Measurements from ENCODE around the gene PHAX.
"Not testable (repeated sequence)": the region's sequence is repeated elsewhere in the genome, so short reads cannot be mapped to it uniquely, and the experiment has no call there.

PHAX gene

DNA sequence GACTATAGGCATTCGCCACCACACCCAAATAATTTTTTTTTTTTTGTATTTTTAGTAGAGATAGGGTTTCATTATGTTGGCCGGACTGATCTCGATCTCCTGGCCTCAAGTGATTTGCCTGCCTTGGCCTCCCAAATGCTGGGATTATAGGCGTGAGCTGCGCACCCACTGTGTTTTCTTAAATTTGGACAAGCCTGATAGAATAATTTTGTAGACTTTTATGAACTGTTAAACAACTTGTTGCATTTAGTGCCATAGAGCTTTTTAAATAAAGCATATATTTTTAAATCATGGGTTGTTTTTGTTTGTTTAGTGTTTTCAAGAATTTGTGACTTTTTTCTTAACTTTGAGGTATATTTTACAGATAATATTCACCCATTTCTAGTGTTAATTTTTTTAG, 4.8 kb downstream of the PHAX start:
- DNase-seq: no peak

DNA sequence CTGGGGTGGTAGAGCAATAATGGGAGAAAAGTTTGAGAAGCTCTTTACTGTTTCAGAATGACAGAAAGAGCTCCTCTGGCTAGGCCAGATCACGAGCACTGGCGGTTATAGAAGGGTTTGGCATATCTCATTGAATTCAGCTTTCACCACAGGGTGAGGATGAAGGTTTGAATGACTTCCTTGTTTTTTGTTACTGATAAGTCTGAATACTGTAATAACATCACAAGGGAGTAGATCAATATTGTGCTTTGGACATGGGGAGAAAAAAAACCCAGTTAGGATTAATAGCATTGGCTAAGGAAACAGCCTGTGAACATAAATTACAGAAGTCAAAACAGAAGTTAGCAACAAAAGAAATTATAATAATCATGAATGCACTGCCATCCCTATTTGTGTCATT, 9.4 kb downstream of the PHAX start:
- peak; percentile 0 for DNase-seq

DNA sequence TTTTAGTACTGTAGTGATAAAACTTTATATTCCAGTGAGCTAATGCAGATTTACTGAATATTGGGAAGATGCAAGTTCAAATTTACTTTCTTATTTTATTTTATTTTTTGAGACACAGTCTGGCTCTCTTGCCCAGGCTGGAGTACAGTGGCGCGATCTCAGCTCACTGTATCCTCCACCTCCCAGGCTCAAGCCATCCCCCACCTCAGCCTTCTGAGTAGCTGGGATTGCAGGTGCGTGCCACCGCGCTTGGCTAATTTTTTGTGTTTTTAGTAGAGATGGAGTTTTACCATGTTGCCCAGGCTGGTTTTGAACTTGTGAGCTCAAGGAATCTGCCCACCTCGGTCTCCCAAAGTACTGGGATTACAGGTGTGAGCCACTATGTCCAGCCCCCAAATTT, 9.9 kb downstream of the PHAX start:
- no peak for DNase-seq

DNA sequence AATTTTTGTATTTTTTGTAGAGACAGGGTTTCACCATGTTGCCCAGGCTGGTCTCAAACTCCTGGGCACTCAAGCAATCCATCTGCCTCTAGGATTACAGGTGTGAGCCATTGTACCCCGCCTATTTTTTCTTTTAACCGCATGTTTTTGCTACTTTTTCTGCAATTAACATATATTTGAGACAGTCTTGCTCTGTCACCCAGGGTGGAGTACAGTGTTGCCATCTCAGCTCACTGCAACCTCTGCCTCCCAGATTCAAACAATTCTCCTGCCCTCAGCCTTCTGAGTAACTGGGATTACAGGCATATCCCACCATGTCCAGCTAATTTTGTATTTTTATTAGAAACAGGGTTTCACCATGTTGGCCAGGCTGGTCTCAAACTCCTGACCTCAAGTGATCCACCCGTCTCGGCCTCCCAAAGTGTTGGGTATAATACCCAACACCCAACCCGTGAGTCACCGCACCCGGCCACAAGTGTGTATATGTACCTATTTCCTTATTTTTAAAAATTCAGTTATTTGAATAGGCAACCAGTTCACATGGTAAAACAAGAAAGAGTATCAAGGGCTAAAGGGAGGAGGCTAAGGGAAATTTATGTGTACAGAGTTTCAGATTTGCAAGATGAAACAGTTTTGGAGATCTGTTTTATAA, 13.3 kb downstream of the PHAX start:
- DNase-seq: no peak

DNA sequence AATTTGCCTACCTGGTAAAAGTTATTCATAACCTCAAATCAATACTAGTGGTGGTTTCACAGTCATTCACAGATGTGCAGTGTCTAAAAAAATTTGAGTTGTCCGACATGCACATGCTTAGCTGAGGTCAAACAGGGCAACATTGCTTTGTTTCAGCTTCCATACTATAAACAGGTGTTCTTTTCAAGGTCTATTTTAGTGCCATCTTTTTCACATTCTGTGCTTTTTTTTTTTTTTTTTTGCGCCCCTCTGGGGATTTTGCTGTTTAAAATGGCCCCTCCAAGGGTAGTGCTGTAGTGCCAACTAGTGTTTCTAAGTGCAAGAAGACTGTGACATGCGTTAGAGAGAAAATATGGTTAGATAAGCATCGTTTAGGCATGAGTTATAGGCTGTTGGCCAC, 14.5 kb downstream of the PHAX start:
- DNase-seq: no peak

DNA sequence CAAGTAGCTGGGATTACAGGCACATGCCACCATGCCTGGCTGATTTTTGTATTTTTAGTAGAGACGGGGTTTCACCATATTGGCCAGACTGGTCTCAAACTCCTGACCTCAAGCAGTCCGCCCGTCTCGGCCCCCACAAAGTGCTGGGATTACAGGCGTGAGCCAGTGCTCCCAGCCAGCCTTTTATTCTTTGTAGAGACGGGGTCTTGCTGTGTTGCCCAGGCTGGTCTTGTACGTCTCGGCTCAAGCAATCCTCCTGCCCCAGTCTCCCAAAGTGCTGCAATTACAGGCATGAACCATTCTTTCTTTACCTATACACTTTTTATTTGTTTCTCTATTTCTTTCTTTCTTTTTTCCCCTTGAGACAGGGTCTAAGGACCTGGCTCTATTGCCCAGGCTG, 16.9 kb downstream of the PHAX start:
- not testable (repeated sequence) for DNase-seq

DNA sequence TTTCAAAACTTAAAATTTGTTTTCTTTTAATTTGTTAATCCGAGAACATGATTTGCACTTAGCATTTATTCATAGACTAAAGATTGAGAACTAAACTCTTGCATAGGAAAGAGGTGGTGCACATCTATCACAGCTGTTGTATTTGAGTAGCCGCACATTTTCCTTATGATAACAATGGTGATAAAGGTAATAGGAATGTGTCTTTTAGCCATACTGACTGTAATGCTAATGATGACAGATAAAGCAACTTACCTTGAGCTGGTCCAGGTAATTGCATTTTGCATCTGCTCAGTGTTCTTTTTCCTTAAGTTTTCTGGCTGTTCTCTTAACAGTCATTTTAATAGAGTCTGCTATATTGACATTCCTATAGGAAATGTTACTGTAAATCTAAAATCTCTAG, 19.0 kb downstream of the PHAX start:
- no peak for DNase-seq

DNA sequence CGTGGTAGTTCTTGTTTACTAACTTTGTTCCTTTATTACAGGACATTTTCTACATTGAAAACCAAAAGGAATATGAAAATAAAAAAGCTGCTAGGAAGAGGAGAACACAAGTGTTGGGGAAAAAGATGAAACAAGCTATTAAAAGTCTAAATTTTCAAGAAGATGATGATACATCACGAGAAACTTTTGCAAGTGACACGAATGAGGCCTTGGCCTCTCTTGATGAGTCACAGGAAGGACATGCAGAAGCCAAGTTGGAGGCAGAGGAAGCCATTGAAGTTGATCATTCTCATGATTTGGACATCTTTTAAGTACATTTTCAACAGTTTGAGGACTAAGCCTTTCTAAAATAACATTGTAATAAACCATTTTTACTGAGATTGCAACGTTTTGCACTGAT, 23.8 kb downstream of the PHAX start:
- no peak for DNase-seq

DNA sequence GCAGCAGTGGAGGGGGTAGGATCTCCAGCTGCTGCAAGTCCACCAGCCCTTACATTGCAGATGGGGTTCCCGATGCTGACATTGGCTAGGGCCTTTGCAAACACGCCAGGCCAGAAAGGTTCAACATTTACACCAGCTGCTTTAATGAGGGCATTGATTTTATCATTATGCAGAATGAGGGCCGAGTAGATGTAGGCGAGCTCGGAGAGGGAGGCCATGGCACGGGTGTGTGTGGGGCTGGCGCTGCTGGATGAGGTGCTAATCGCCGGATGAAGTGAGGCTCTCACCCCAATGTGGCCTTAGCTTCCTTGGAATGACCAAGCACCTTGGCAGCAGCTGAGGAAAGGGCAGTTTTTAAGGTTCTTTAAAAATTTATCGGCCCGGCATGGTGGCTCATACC, 27.4 kb downstream of the PHAX start:
- no peak for DNase-seq

DNA sequence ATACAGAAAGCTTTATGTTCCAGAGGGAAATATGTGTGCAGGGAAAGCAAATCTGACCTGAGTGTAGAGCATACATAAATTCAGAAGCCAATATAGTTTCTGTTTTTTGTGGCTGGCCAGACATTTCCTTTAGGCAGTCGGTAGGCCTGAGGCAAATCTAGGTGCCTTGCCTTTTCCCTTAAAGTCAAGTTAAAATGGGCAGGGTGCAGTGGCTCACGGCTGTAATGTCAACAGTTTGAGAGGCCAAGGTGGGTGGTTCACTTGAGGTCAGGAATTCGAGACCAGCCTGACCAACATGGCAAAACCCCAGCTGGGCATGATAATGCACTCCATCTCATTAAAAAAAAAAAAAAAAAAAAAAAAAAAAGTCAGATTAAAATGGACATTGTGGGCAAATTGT, 31.2 kb downstream of the PHAX start:
- no peak for DNase-seq

DNA sequence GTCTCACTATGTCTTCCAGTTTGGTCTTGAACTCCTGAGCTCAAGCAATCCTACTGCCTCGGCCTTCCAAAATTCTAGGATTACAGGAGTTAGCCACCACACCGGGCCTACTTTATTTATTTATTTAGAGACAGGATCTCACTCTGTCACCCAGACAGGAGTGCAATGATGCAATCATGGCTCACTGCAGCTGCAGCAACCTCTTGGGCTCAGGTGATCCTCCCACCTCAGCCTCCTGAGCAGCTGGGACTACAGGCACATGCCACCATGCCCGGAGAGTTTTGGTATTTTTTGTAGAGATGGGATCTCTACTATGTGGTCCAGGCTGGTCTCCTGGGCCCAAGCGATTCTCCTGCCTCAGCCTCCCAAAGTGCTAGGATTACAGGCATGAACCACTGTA, 32.8 kb downstream of the PHAX start:
- no peak for DNase-seq

DNA sequence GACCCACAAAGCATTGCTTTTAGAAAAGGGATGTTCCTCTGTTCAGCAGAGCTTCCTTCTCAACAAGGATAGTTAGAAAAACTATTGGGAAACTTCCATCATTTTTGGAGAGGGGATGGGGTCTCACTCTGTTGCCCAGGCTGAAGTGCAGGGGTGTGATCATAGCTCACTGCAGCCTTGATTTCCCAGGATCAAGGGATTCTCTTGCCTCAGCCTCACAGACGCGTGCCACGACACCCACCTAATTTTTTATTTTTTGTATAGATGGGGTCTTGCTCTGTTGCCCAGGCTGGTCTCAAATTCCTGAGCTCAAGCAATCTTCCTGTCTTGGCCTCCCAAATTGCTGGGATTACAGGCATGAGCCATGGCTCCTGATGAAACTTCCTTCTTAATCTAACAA, 34.8 kb downstream of the PHAX start:
- no peak for DNase-seq

DNA sequence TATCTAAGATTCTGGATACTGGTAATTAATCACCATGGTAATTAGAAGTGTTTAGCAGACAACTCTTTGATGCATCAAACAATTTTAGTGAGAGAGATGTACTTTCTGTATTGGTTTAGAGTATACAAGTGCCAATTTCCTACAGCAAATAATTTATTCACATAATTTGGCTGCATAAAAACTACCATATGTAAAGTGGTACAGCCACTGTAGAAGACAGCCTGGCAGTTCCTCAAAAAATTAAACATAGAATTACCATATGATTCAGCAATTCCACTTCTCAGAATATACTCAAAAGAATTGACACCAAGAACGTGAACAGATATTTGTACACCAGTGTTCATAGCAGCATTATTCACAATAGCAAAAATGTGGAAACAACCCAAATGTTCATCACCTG, 36.2 kb downstream of the PHAX start:
- DNase-seq: no peak

DNA sequence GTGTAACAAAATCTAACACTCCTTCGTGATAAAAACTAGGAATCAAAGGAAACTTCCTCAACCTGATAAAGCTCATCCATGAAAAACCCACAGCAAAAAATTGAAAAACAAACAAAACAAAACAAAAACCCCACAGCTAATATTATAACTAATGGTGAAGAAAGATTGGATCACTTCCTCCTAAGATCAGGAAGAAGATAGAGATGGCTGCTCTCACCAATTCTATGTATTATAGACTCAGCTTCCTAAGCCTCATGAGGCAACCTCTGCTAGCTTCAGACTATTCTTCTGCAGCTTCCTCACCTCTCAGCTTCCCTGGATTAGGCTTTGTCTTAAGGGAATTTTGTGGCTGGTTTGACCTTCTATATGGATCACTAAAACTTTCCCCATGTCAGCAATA, 40.1 kb downstream of the PHAX start:
- no peak for DNase-seq

DNA sequence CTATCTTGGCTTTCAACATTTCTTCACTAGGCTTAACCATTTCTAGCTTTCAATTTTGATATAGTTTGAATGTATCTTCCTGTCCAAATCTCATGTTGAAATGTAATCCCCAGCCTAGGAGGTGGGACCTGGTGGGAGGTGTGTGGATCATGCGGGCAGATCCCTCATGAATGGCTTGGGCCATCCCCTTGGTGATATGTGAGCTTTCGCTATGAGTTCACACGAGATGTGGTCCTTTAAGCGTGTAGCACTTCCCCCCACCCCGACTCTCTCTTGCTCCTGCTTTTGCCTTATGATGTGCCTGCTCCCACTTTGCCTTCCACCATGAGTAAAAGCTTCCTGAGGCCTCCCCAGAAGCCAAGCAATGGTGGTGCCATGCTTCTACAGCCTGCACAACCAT, 40.6 kb downstream of the PHAX start:
- DNase-seq: no peak

DNA sequence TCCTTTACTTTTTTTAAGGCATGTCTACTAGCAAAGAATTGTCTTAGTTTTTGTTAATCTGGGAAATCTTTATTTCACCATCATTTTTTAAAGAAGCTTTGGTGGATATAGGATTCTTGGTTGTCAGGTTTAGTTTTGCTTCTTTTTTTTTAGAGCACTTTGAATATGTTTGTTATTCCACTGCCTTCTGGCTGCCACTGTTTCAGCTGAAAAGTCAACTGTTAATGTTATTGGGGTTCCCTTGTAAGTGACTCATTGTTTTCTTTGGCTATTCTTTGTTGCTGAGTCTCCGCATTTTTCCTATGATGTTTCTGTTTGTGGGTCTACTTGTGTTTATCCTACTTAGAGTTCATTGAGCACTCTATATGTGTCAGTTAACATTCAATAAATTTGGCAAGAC, 44.4 kb downstream of the PHAX start:
- no peak for DNase-seq

DNA sequence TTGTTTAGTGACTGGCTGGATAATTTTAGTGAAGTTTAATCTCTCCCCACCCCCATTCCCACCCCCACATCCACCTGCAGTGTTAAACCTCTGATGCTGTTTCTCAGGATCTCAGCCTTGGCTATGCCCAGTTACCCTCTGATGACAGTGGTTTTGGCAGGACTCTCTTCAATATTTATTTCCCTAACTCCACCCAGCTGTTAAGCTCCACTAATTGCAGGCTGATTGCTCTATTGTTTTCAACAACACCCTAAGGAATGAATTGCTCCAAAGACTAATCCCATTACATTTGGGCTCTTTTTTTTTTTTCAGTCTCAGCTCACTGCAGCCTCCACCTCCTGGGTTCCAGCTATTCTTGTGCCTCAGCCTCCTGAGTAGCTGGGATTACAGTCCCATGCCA, 46.3 kb downstream of the PHAX start:
- DNase-seq: no peak

DNA sequence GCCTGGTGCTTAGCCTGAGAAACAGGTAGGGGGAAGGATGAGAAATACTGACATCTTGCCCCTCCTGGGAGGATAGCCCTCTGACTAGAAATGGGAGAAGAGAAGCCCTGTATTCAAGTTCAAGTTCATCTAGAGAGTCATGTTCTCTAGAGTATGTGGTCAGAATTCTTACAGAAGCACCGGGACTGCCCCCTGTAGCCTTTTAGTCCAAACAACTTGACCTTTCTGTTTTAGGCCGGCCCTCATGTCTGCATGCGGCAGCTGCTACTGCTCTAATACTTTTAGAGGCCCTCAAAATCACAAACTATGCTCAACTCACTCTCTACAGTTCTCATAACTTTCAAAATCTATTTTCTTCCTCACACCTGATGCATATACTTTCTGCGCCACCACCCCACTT, 47.7 kb downstream of the PHAX start:
- DNase-seq: no peak

DNA sequence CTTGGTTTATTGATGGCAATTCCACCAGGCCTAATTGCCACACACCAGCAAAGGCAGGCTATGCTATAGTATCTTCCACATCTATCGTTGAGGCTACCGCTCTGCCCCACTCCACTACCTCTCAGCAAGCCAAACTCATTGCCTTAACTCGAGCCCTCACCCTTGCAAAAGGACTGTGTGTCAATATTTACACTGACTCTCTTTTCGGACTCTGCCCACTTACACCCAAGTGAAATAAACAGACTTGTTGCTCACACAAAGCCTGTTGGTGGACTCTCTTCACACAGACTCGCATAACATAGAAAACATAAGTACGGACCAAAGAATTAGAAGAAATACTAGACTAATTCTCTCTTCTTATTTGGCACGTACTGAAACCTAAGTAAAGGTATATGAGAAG, 48.3 kb downstream of the PHAX start:
- not testable (repeated sequence) for DNase-seq

DNA sequence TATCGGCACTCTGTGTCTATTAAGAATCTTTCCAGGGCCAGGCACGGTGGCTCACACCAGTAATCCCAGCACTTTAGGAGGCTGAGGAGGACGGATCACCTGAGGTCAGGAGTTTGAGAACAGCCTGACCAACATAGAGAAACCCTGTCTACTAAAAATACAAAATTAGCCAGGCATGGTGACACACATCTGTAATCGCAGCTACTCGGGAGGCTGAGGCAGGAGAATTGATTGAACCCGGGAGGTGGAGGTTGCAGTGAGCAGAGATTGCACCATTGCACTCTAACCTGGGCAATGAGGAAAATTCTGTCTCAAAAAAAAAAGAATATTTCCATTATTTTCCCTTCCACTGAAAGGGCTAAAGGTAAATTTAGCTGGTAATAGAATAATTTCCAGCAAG, 49.0 kb downstream of the PHAX start:
- DNase-seq: not testable (repeated sequence)

DNA sequence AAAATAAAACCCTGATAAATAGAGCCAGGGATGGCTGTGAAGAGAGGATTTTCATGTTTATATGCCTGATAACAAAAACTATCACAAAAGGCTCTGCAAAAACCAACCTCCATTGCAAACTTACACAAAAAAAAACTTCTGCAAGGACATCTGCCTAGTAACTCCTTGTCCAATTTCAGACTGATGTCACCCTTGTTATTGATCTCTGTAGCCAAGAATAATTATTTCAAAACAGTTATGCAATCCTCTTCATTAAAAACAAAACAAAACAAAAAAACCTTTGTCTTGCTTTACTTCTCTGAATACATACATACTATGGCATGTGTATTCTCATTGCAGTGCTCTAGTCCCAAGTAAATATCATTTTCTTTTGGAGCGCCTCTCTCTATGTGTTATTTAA, 49.7 kb downstream of the PHAX start:
- DNase-seq: no peak

DNA sequence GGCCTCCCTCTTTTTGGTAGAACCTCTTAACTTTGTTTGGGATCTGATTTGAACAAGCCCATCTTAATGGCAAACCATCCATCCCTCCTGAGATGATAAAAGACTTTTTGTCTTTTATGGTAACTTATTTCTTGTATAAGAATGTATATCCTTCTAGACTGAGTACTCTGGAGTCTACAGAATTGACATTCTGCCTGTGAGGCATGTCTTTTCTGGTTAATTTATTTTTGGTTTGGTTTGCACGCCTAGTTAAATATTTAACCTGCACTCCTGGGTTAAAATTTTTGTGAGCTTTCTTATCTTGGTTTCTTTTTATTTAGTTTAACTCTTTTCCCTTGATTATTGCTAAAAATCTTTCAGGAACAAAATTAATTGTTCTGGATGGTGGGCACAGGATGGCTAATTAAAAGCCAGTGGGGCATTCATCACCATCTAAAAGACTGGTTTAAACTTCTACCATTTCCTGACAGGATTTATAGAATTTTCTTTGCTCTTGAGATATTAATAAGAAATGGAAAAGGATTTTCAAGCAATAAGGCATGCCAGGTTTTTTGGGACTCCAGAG, 50.3 kb downstream of the PHAX start:
- no peak for DNase-seq

DNA sequence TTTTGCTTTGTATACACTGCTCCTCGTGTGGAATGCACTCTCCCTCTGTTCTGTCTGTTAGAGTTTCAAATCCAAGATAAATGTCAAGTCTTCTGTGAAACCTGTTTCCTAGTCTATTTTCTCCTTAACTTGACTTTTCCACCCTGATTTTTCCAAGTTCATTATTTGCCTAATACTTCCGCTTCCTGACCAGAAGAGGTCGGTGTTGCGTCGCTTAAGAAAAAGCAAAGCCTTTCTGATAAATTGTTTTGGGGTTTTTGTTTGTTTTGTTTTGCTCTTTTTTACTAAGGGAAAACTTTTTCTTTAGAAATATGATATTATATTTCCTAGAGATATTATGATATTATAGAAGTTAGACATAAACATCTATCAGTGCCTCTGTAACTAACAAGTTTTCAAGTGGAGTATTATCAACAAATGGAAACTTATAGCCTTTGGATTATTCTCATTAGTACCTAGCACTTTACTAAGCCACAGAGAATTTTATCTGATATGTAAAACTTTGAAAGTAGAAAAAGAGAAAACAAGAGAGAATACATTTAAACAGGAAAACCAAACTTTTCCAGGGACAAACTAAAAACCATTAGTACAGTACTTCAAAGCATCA, 55.8 kb downstream of the PHAX start:
- peak; percentile 22 for DNase-seq

DNA sequence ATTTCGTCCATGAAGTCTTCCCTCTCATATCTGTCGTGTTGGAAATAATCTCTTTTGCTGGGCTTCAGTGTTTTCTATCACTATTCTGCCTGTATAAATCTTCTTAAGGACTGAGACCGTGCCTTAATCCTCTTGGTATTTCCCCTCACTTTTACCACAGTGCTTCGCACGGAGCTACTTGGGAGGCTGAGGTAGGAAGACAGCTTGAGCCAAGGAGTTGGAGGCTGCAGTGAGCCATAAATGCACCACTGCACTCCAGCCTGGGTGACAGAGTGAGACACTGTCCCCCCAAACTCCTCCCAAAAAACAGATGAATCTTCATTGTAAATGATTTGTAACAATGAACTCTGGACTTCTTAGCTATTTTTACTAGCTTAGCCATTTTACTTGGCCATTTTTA, 57.8 kb downstream of the PHAX start:
- no peak for DNase-seq
